ENCODE measurements around the gene CDCP1. TPM values are rescaled to one million over a fixed set of nuclear protein-coding genes. Genes with fewer than 3 reads are reported as not detected.

Gene CDCP1
- total RNA-seq, 1 donor from 2014 or later: 0.71 TPM

- no peak for TF ChIP-seq CTCF (IDR thresholded peaks at IDR 0.05; ENCODE audit: partially characterized antibody, unreplicated experiment)
- no peaks in the 10 kb centered on the region for H3K9me3 Mint-ChIP-seq (ENCODE audit: unreplicated experiment)
- peaks cover 13% of the 10 kb centered on the region for H3K36me3 Mint-ChIP-seq (ENCODE audit: unreplicated experiment)
- no peak overlapping the region for H3K27ac Mint-ChIP-seq (ENCODE audit: unreplicated experiment)
- no peaks in the 10 kb centered on the region for H3K27me3 Mint-ChIP-seq (ENCODE audit: unreplicated experiment)
- no peak for DNase-seq
- H3K4me3 Mint-ChIP-seq (ENCODE audit: unreplicated experiment): no peak overlapping the region
- no peaks in the 10 kb centered on the region for H3K4me1 Mint-ChIP-seq (ENCODE audit: low read depth, unreplicated experiment)
Measured at GRCh38 chr3:45075821-45076625, 70.2 kb downstream of the CDCP1 start.

- Mint-ChIP-seq H3K27me3 (ENCODE audit: unreplicated experiment) (no peaks in the 10 kb centered on the region), H3K4me1 (ENCODE audit: low read depth, unreplicated experiment) (no peaks in the 10 kb centered on the region), H3K27ac (ENCODE audit: unreplicated experiment) (no peak overlapping the region), H3K36me3 (ENCODE audit: unreplicated experiment) (peaks cover 7% of the 10 kb centered on the region), H3K4me3 (ENCODE audit: unreplicated experiment) (no peak overlapping the region), H3K9me3 (ENCODE audit: unreplicated experiment) (no peaks in the 10 kb centered on the region)
- no peak for TF ChIP-seq CTCF (IDR thresholded peaks at IDR 0.05; ENCODE audit: partially characterized antibody, unreplicated experiment)
- DNase-seq: no peak
Measured at GRCh38 chr3:45071075-45071474, 75.1 kb downstream of the CDCP1 start.

GRCh38 chr3:45067941-45068340, 78.2 kb downstream of the CDCP1 start:
- Mint-ChIP-seq H3K27me3 (ENCODE audit: unreplicated experiment) (peaks cover 2% of the 10 kb centered on the region), H3K36me3 (ENCODE audit: unreplicated experiment) (no peaks in the 10 kb centered on the region), H3K4me1 (ENCODE audit: low read depth, unreplicated experiment) (no peaks in the 10 kb centered on the region)

GRCh38 chr3:45067486-45067885, 78.7 kb downstream of the CDCP1 start:
- no peak overlapping the region for H3K4me3 Mint-ChIP-seq (ENCODE audit: unreplicated experiment)
- no peak for TF ChIP-seq CTCF (IDR thresholded peaks at IDR 0.05; ENCODE audit: partially characterized antibody, unreplicated experiment)

More at GRCh38 chr3:45067941-45068340, 78.2 kb downstream of the CDCP1 start:
- Mint-ChIP-seq H3K27ac (ENCODE audit: unreplicated experiment) (no peak overlapping the region), H3K9me3 (ENCODE audit: unreplicated experiment) (no peaks in the 10 kb centered on the region), H3K4me3 (ENCODE audit: unreplicated experiment) (no peak overlapping the region)
- no peak for DNase-seq
- no peak for TF ChIP-seq CTCF (IDR thresholded peaks at IDR 0.05; ENCODE audit: partially characterized antibody, unreplicated experiment)

GRCh38 chr3:45066109-45066801, 79.9 kb downstream of the CDCP1 start:
- Mint-ChIP-seq H3K27me3 (ENCODE audit: unreplicated experiment) (peaks cover 2% of the 10 kb centered on the region), H3K27ac (ENCODE audit: unreplicated experiment) (no peak overlapping the region), H3K36me3 (ENCODE audit: unreplicated experiment) (no peaks in the 10 kb centered on the region), H3K9me3 (ENCODE audit: unreplicated experiment) (no peaks in the 10 kb centered on the region), H3K4me1 (ENCODE audit: low read depth, unreplicated experiment) (no peaks in the 10 kb centered on the region), H3K4me3 (ENCODE audit: unreplicated experiment) (no peak overlapping the region)
- DNase-seq: no peak
- no peak for TF ChIP-seq CTCF (IDR thresholded peaks at IDR 0.05; ENCODE audit: partially characterized antibody, unreplicated experiment)

More at GRCh38 chr3:45067486-45067885, 78.7 kb downstream of the CDCP1 start:
- no peak for DNase-seq
- Mint-ChIP-seq H3K27me3 (ENCODE audit: unreplicated experiment) (peaks cover 2% of the 10 kb centered on the region), H3K4me1 (ENCODE audit: low read depth, unreplicated experiment) (no peaks in the 10 kb centered on the region), H3K27ac (ENCODE audit: unreplicated experiment) (no peak overlapping the region), H3K36me3 (ENCODE audit: unreplicated experiment) (no peaks in the 10 kb centered on the region), H3K9me3 (ENCODE audit: unreplicated experiment) (no peaks in the 10 kb centered on the region)

All from glutamatergic neuron (in vitro differentiated cells).